ENCODE results near the gene BRF1.

The BRF1 gene

DNA sequence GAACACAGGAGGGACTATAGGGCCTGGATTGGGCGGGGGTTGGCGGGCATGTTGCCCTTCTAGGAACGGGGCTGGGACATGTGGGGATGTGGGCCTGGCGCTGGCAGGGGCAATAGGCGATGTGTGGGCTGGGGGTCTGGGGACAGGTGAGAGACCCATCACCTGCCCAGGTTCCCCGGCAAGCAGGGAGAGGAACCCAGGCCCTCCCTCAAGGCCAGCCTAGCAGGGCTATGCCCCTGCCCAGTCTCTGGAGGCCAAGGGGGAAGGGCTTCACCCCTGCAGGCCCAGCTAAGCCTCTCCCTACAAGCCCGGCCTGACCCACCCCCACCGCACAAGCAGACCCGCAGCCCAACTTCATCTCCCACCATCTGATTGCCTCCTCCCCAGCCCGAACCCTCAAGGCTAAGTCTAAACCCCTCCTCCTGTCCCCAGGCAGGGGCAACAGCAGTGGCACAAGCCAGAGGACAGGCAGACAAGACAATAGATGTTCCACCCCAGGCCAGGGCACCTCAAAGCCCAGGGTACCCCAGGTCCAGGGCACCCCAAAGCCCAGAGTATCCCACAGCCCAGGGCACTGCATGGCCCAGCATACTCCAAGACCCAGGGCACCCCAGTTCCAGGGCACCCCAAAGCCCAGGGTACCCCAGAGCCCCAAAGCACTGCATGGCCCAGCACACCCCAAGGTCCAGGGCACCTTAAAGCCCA, 138.7 kb downstream of the BRF1 start:
- no peaks in the 10 kb centered on the region for H3K36me3 ChIP-seq (ENCODE audit: control insufficient read depth in 1 of 2, insufficient read depth in 2 of 2, low read depth in 1 of 2, low read length in 2 of 2)
- H3K9ac ChIP-seq (ENCODE audit: low read length) = no peak overlapping the region

GRCh38 chr14:105161309-105161708, 139.5 kb downstream of the BRF1 start:
- Histone ChIP-seq H3K4ac (ENCODE audit: low read depth in 1 of 2, low read length in 2 of 2) (no peak overlapping the region), H2AK5ac (ENCODE audit: low read length, severe bottlenecking) (no peak overlapping the region), H3K27me3 (ENCODE audit: control insufficient read depth in 1 of 2, insufficient read depth in 1 of 2, low read length in 2 of 2) (peaks cover 34 to 35% of the 10 kb centered on the region in 2 experiments), H2BK12ac (ENCODE audit: low read length in 2 of 2) (no peak overlapping the region), H2BK120ac (ENCODE audit: low read depth, low read length) (no peak overlapping the region), H3K14ac (ENCODE audit: low read length in 2 of 2) (no peak overlapping the region), H3K4me1 (ENCODE audit: control insufficient read depth, insufficient read depth, low read depth, low read length) (peaks cover 7% of the 10 kb centered on the region), H3K9ac (ENCODE audit: low read length) (no peak overlapping the region), H2BK15ac (ENCODE audit: low read depth, poor library complexity, severe bottlenecking) (no peak overlapping the region), H3K4me2 (ENCODE audit: low read length, poor library complexity, severe bottlenecking) (no peak overlapping the region), H3K18ac (ENCODE audit: low read depth in 1 of 2, low read length in 2 of 2) (no peak overlapping the region), H2BK5ac (ENCODE audit: low read depth, low read length, poor library complexity, severe bottlenecking) (no peak overlapping the region), H3K79me1 (replicated peaks; ENCODE audit: low read length, poor library complexity, severe bottlenecking) (no peaks in the 10 kb centered on the region), H3K23ac (ENCODE audit: low read length in 2 of 2) (no peak overlapping the region), H4K91ac (ENCODE audit: low read length) (no peak overlapping the region), H3K4me3 (ENCODE audit: insufficient read depth in 1 of 2, low read depth in 1 of 2, low read length in 2 of 2) (no peak overlapping the region), H4K8ac (ENCODE audit: low read length) (no peak overlapping the region), H3K9me3 (ENCODE audit: control insufficient read depth, low read length) (peaks cover 3% of the 10 kb centered on the region), H3K36me3 (ENCODE audit: control insufficient read depth in 1 of 2, insufficient read depth in 2 of 2, low read depth in 1 of 2, low read length in 2 of 2) (no peaks in the 10 kb centered on the region), H2AFZ (ENCODE audit: low read depth, low read length) (no peak overlapping the region), H3K27ac (ENCODE audit: low read length, poor library complexity, severe bottlenecking) (no peak overlapping the region)
- WGBS = 77% methylated on average over 15 of the region's 15 CpGs
- DNase-seq = no peak

More for the DNA sequence above, 138.7 kb downstream of the BRF1 start:
- no peak overlapping the region for H4K91ac ChIP-seq (ENCODE audit: low read length)
- peaks cover 35 to 39% of the 10 kb centered on the region in 2 experiments for H3K27me3 ChIP-seq (ENCODE audit: control insufficient read depth in 1 of 2, insufficient read depth in 1 of 2, low read length in 2 of 2)
- H3K23ac ChIP-seq (ENCODE audit: low read length in 2 of 2) = no peak overlapping the region
- no peak overlapping the region for H3K18ac ChIP-seq (ENCODE audit: low read depth in 1 of 2, low read length in 2 of 2)
- H3K4me2 ChIP-seq (ENCODE audit: low read length, poor library complexity, severe bottlenecking) = no peak overlapping the region
- no peaks in the 10 kb centered on the region for H3K79me1 ChIP-seq (replicated peaks; ENCODE audit: low read length, poor library complexity, severe bottlenecking)
- H3K9me3 ChIP-seq (ENCODE audit: control insufficient read depth, low read length) = peaks cover 3% of the 10 kb centered on the region
- no peak overlapping the region for H3K14ac ChIP-seq (ENCODE audit: low read length in 2 of 2)
- H4K8ac ChIP-seq (ENCODE audit: low read length) = no peak overlapping the region
- H2BK12ac ChIP-seq (ENCODE audit: low read length in 2 of 2) = no peak overlapping the region
- H2BK120ac ChIP-seq (ENCODE audit: low read depth, low read length) = no peak overlapping the region
- no peak overlapping the region for H2AK5ac ChIP-seq (ENCODE audit: low read length, severe bottlenecking)
- 82% methylated on average over 10 of the region's 10 CpGs for WGBS
- no peak overlapping the region for H2BK5ac ChIP-seq (ENCODE audit: low read depth, low read length, poor library complexity, severe bottlenecking)
- no peak overlapping the region for H3K4ac ChIP-seq (ENCODE audit: low read depth in 1 of 2, low read length in 2 of 2)
- H3K4me3 ChIP-seq (ENCODE audit: insufficient read depth in 1 of 2, low read depth in 1 of 2, low read length in 2 of 2) = no peak overlapping the region
- no peak overlapping the region for H2BK15ac ChIP-seq (ENCODE audit: low read depth, poor library complexity, severe bottlenecking)
- peaks cover 7% of the 10 kb centered on the region for H3K4me1 ChIP-seq (ENCODE audit: control insufficient read depth, insufficient read depth, low read depth, low read length)
- no peak for DNase-seq
- no peak overlapping the region for H3K27ac ChIP-seq (ENCODE audit: low read length, poor library complexity, severe bottlenecking)
- H2AFZ ChIP-seq (ENCODE audit: low read depth, low read length) = no peak overlapping the region

- no peak overlapping the region for H3K18ac ChIP-seq (ENCODE audit: low read depth in 1 of 2, low read length in 2 of 2)
- no peak overlapping the region for H2AK5ac ChIP-seq (ENCODE audit: low read length, severe bottlenecking)
- H4K8ac ChIP-seq (ENCODE audit: low read length) = no peak overlapping the region
- no peak overlapping the region for H3K23ac ChIP-seq (ENCODE audit: low read length in 2 of 2)
- H3K36me3 ChIP-seq (ENCODE audit: control insufficient read depth in 1 of 2, insufficient read depth in 2 of 2, low read depth in 1 of 2, low read length in 2 of 2) = no peaks in the 10 kb centered on the region
- no peak overlapping the region for H3K4me2 ChIP-seq (ENCODE audit: low read length, poor library complexity, severe bottlenecking)
- 90% methylated on average over 12 of the region's 12 CpGs for WGBS
- peaks cover 7% of the 10 kb centered on the region for H3K4me1 ChIP-seq (ENCODE audit: control insufficient read depth, insufficient read depth, low read depth, low read length)
- H2BK12ac ChIP-seq (ENCODE audit: low read length in 2 of 2) = no peak overlapping the region
- no peak overlapping the region for H2BK5ac ChIP-seq (ENCODE audit: low read depth, low read length, poor library complexity, severe bottlenecking)
- no peak overlapping the region for H2BK120ac ChIP-seq (ENCODE audit: low read depth, low read length)
- H2AFZ ChIP-seq (ENCODE audit: low read depth, low read length) = no peak overlapping the region
- H3K14ac ChIP-seq (ENCODE audit: low read length in 2 of 2) = no peak overlapping the region
- peaks cover 30 to 40% of the 10 kb centered on the region in 2 experiments for H3K27me3 ChIP-seq (ENCODE audit: control insufficient read depth in 1 of 2, insufficient read depth in 1 of 2, low read length in 2 of 2)
- H4K91ac ChIP-seq (ENCODE audit: low read length) = no peak overlapping the region
- H3K4me3 ChIP-seq (ENCODE audit: insufficient read depth in 1 of 2, low read depth in 1 of 2, low read length in 2 of 2) = no peak overlapping the region
- H3K27ac ChIP-seq (ENCODE audit: low read length, poor library complexity, severe bottlenecking) = no peak overlapping the region
- H3K9ac ChIP-seq (ENCODE audit: low read length) = no peak overlapping the region
- no peak overlapping the region for H3K4ac ChIP-seq (ENCODE audit: low read depth in 1 of 2, low read length in 2 of 2)
- H2BK15ac ChIP-seq (ENCODE audit: low read depth, poor library complexity, severe bottlenecking) = no peak overlapping the region
- no peak for DNase-seq
- no peaks in the 10 kb centered on the region for H3K79me1 ChIP-seq (replicated peaks; ENCODE audit: low read length, poor library complexity, severe bottlenecking)
- H3K9me3 ChIP-seq (ENCODE audit: control insufficient read depth, low read length) = peaks cover 3% of the 10 kb centered on the region
These were observed 140.0 kb downstream of the BRF1 start for GRCh38 chr14:105160776-105161175.

- Histone ChIP-seq H3K23ac (ENCODE audit: low read length in 2 of 2) (no peak overlapping the region), H3K9me3 (ENCODE audit: control insufficient read depth, low read length) (peaks cover 3% of the 10 kb centered on the region)
These were observed 141.5 kb downstream of the BRF1 start for GRCh38 chr14:105159344-105159743.

More at GRCh38 chr14:105159344-105159743, 141.5 kb downstream of the BRF1 start:
- Histone ChIP-seq H3K4me2 (ENCODE audit: low read length, poor library complexity, severe bottlenecking) (no peak overlapping the region), H2BK120ac (ENCODE audit: low read depth, low read length) (no peak overlapping the region), H3K9ac (ENCODE audit: low read length) (no peak overlapping the region), H2BK12ac (ENCODE audit: low read length in 2 of 2) (no peak overlapping the region), H3K14ac (ENCODE audit: low read length in 2 of 2) (no peak overlapping the region), H3K36me3 (ENCODE audit: control insufficient read depth in 1 of 2, insufficient read depth in 2 of 2, low read depth in 1 of 2, low read length in 2 of 2) (no peaks in the 10 kb centered on the region), H2BK5ac (ENCODE audit: low read depth, low read length, poor library complexity, severe bottlenecking) (no peak overlapping the region), H3K27me3 (ENCODE audit: control insufficient read depth in 1 of 2, insufficient read depth in 1 of 2, low read length in 2 of 2) (peaks cover 16 to 48% of the 10 kb centered on the region in 2 experiments), H2AK5ac (ENCODE audit: low read length, severe bottlenecking) (no peak overlapping the region), H2AFZ (ENCODE audit: low read depth, low read length) (no peak overlapping the region), H3K4me1 (ENCODE audit: control insufficient read depth, insufficient read depth, low read depth, low read length) (peaks cover 2% of the 10 kb centered on the region), H3K18ac (ENCODE audit: low read depth in 1 of 2, low read length in 2 of 2) (no peak overlapping the region), H3K4ac (ENCODE audit: low read depth in 1 of 2, low read length in 2 of 2) (no peak overlapping the region), H3K27ac (ENCODE audit: low read length, poor library complexity, severe bottlenecking) (no peak overlapping the region), H4K8ac (ENCODE audit: low read length) (no peak overlapping the region), H4K91ac (ENCODE audit: low read length) (no peak overlapping the region), H2BK15ac (ENCODE audit: low read depth, poor library complexity, severe bottlenecking) (no peak overlapping the region), H3K79me1 (replicated peaks; ENCODE audit: low read length, poor library complexity, severe bottlenecking) (no peaks in the 10 kb centered on the region), H3K4me3 (ENCODE audit: insufficient read depth in 1 of 2, low read depth in 1 of 2, low read length in 2 of 2) (no peak overlapping the region)
- WGBS = 93% methylated on average over 13 of the region's 14 CpGs
- DNase-seq = no peak

Data from mesenchymal stem cell (in vitro differentiated cells and primary cell).